ENCODE results near the gene DRC3.

GRCh38 chr17:18038149-18038850, 65.6 kb downstream of the DRC3 start:
- TF ChIP-seq, protein P1, sequence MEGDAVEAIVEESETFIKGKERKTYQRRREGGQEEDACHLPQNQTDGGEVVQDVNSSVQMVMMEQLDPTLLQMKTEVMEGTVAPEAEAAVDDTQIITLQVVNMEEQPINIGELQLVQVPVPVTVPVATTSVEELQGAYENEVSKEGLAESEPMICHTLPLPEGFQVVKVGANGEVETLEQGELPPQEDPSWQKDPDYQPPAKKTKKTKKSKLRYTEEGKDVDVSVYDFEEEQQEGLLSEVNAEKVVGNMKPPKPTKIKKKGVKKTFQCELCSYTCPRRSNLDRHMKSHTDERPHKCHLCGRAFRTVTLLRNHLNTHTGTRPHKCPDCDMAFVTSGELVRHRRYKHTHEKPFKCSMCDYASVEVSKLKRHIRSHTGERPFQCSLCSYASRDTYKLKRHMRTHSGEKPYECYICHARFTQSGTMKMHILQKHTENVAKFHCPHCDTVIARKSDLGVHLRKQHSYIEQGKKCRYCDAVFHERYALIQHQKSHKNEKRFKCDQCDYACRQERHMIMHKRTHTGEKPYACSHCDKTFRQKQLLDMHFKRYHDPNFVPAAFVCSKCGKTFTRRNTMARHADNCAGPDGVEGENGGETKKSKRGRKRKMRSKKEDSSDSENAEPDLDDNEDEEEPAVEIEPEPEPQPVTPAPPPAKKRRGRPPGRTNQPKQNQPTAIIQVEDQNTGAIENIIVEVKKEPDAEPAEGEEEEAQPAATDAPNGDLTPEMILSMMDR (optimal IDR thresholded peaks at IDR 0.05 in 1 of 3, IDR thresholded peaks at IDR 0.05 in 1 of 3, conservative IDR thresholded peaks at IDR 0.05 in 1 of 3; ENCODE audit: extremely low read depth in 1 of 3, insufficient read depth in 2 of 3, low read length in 3 of 3) = no peak
- no peak for TF ChIP-seq EZH2 (IDR thresholded peaks at IDR 0.05; ENCODE audit: low read length)
